Neural cell (in vitro differentiated cells): ENCODE data around the gene HS6ST1.

ENCODE experiments used
- CTCF ChIP-seq: fragments of 450-650 bp; IDR thresholded peaks from 2 replicates; pipeline ENCODE4 v1.5.1; 2014; ENCODE audit warnings: antibody characterized with exemption, mild to moderate bottlenecking, moderate library complexity; ENCODE audit not compliant: poor library complexity, severe bottlenecking
- POLR2AphosphoS5 ChIP-seq: IDR thresholded peaks from 2 replicates; pipeline ENCODE4 v1.6.1; 2012
- RAD21 ChIP-seq: fragments of 450-650 bp; conservative IDR thresholded peaks from 2 replicates; pipeline ENCODE4 v1.6.1; 2014; ENCODE audit warnings: antibody characterized with exemption, mild to moderate bottlenecking, moderate library complexity
- SMC3 ChIP-seq: fragments of 450-650 bp; conservative IDR thresholded peaks from 2 replicates; pipeline ENCODE4 v1.6.1; 2014; ENCODE audit warnings: antibody characterized with exemption, mild to moderate bottlenecking, moderate library complexity; ENCODE audit not compliant: poor library complexity

DNA sequence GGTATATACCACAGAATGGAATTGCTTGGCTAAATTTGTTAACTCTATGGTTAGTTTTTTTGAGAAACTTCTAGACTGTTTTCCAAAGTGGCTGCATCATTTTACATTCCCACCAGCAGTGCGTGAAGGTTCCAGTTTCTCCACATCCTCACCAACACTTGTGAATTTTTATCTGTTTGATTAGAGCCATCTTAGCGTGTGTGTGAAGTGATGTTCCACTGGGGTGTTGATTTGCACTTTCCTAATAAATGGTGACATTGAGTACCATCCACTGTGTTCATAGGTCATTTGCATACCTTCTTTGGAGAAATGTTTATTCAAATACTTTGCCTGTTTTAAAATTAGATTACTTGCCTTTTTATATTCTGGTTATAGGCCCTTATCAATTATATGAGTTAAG is 37.5 kb upstream of the HS6ST1 start:
- TF ChIP-seq RAD21 (no peak), CTCF (no peak), SMC3 (no peak), POLR2AphosphoS5 (no peak)
